ENCODE measurements around the gene LMX1A.

LMX1A gene

DNA sequence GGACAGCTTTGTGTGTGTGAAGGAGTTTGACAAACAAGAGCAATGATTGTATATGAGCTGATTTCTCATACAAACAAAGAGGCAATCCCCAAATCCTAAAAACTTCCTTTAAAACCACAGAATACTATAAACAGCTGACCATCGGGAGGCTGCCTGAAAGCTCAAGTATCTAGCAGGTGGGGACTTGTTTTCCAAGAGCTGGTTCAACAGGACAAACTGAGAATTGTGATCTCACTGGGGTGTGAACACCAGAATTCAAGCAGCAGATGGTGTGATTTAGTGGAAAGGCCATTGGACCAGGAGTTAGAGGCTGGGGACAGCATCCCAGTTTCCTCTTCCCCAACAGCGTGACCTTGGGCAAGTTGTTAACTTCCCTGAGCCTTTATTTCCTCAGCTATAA lies 13.9 kb downstream of the LMX1A start:
- TF ChIP-seq, protein P1, sequence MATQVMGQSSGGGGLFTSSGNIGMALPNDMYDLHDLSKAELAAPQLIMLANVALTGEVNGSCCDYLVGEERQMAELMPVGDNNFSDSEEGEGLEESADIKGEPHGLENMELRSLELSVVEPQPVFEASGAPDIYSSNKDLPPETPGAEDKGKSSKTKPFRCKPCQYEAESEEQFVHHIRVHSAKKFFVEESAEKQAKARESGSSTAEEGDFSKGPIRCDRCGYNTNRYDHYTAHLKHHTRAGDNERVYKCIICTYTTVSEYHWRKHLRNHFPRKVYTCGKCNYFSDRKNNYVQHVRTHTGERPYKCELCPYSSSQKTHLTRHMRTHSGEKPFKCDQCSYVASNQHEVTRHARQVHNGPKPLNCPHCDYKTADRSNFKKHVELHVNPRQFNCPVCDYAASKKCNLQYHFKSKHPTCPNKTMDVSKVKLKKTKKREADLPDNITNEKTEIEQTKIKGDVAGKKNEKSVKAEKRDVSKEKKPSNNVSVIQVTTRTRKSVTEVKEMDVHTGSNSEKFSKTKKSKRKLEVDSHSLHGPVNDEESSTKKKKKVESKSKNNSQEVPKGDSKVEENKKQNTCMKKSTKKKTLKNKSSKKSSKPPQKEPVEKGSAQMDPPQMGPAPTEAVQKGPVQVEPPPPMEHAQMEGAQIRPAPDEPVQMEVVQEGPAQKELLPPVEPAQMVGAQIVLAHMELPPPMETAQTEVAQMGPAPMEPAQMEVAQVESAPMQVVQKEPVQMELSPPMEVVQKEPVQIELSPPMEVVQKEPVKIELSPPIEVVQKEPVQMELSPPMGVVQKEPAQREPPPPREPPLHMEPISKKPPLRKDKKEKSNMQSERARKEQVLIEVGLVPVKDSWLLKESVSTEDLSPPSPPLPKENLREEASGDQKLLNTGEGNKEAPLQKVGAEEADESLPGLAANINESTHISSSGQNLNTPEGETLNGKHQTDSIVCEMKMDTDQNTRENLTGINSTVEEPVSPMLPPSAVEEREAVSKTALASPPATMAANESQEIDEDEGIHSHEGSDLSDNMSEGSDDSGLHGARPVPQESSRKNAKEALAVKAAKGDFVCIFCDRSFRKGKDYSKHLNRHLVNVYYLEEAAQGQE (IDR thresholded peaks at IDR 0.05; ENCODE audit: insufficient replicate concordance, low read depth), result no peak
- no peak for TF ChIP-seq POLR2AphosphoS5 (IDR thresholded peaks at IDR 0.05; ENCODE audit: low read depth)
- no peak for TF ChIP-seq SPI1 (IDR thresholded peaks at IDR 0.05; ENCODE audit: borderline replicate concordance, low read depth)
- TF ChIP-seq, protein P2, sequence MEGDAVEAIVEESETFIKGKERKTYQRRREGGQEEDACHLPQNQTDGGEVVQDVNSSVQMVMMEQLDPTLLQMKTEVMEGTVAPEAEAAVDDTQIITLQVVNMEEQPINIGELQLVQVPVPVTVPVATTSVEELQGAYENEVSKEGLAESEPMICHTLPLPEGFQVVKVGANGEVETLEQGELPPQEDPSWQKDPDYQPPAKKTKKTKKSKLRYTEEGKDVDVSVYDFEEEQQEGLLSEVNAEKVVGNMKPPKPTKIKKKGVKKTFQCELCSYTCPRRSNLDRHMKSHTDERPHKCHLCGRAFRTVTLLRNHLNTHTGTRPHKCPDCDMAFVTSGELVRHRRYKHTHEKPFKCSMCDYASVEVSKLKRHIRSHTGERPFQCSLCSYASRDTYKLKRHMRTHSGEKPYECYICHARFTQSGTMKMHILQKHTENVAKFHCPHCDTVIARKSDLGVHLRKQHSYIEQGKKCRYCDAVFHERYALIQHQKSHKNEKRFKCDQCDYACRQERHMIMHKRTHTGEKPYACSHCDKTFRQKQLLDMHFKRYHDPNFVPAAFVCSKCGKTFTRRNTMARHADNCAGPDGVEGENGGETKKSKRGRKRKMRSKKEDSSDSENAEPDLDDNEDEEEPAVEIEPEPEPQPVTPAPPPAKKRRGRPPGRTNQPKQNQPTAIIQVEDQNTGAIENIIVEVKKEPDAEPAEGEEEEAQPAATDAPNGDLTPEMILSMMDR (IDR thresholded peaks at IDR 0.05; ENCODE audit: insufficient read depth, low read length), result no peak
- TF ChIP-seq GABPA (IDR thresholded peaks at IDR 0.05; ENCODE audit: low read depth), result no peak
- Histone ChIP-seq H3K27ac (replicated peaks) (no peak overlapping the region), H3K4me3 (replicated peaks; ENCODE audit: insufficient read depth, low read length) (no peak overlapping the region), H3K27me3 (ENCODE audit: insufficient read depth, poor library complexity, severe bottlenecking) (peaks cover 28% of the 10 kb centered on the region)
- no peak for DNase-seq (ENCODE audit: low read depth in 1 of 2, low spot score in 1 of 2)

DNA sequence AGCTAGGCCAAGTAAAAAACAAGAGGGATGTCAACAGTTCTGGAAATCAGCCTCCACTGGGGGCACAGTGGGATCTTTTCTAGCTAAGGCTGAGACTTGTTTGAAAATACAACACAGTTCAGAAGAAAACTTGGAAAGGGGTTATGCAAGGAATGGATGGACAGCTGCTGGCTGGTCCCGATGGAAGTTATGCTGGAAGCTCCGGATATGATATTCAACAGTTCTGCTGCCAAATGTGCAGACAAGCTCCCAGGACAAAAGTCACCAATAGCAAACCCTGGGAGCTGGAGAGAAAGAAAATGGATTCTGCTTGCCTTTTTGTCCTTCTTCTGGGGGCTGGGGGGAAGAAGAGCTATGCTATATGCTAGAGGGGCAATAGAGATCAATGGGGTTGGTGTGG lies 14.3 kb downstream of the LMX1A start:
- no peak overlapping the region for H3K27ac ChIP-seq (replicated peaks)

DNA sequence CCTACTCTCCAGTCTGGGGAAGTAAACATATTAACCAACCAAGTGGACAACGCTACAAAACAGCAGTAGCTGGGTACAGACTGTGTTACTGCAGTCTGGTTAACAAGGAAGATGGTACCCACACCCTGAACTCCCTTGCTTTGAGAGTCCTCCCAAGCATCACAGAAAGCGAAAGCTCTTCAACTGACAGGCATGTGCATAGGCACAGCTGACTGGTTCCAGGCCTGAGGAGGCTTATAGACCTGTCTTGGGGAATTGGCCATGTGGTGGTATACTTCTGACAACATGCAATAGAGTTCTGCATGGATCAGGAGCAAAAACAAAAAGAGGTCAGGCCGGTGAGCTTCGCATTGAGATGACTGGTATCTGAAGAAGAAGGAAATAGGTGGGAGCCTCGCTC lies 17.4 kb downstream of the LMX1A start:
- TF ChIP-seq, protein P2 (IDR thresholded peaks at IDR 0.05; ENCODE audit: insufficient read depth, low read length), result no peak
- TF ChIP-seq SPI1 (IDR thresholded peaks at IDR 0.05; ENCODE audit: borderline replicate concordance, low read depth) (no peak), GABPA (IDR thresholded peaks at IDR 0.05; ENCODE audit: low read depth) (no peak), POLR2AphosphoS5 (IDR thresholded peaks at IDR 0.05; ENCODE audit: low read depth) (no peak)
- TF ChIP-seq, protein P1 (IDR thresholded peaks at IDR 0.05; ENCODE audit: insufficient replicate concordance, low read depth), result no peak
- no peak for DNase-seq (ENCODE audit: low read depth in 1 of 2, low spot score in 1 of 2)
- H3K27ac ChIP-seq (replicated peaks), result no peak overlapping the region
- peaks cover 14% of the 10 kb centered on the region for H3K27me3 ChIP-seq (ENCODE audit: insufficient read depth, poor library complexity, severe bottlenecking)
- H3K4me3 ChIP-seq (replicated peaks; ENCODE audit: insufficient read depth, low read length), result no peak overlapping the region

More for the DNA sequence above, 14.3 kb downstream of the LMX1A start:
- DNase-seq (ENCODE audit: low read depth in 1 of 2, low spot score in 1 of 2), result no peak
- no peak for TF ChIP-seq SPI1 (IDR thresholded peaks at IDR 0.05; ENCODE audit: borderline replicate concordance, low read depth)
- TF ChIP-seq GABPA (IDR thresholded peaks at IDR 0.05; ENCODE audit: low read depth), result no peak
- TF ChIP-seq, protein P1 (IDR thresholded peaks at IDR 0.05; ENCODE audit: insufficient replicate concordance, low read depth), result no peak
- TF ChIP-seq POLR2AphosphoS5 (IDR thresholded peaks at IDR 0.05; ENCODE audit: low read depth), result no peak
- TF ChIP-seq, protein P2 (IDR thresholded peaks at IDR 0.05; ENCODE audit: insufficient read depth, low read length), result no peak
- Histone ChIP-seq H3K27me3 (ENCODE audit: insufficient read depth, poor library complexity, severe bottlenecking) (peaks cover 25% of the 10 kb centered on the region), H3K4me3 (replicated peaks; ENCODE audit: insufficient read depth, low read length) (no peak overlapping the region)
